Measurements from ENCODE around the gene ZNF236.

The ZNF236 gene

GRCh38 chr18:76991021-76991688, 168.8 kb downstream of the ZNF236 start:
- no peak for TF ChIP-seq CTCF (IDR thresholded peaks at IDR 0.05; ENCODE audit: low read length, missing control alignments)
- no peak overlapping the region for H3K4me3 ChIP-seq (replicated peaks; ENCODE audit: low read depth, low read length)
- no peak for DNase-seq (ENCODE audit: low read depth)

GRCh38 chr18:76992226-76993084, 170.1 kb downstream of the ZNF236 start:
- no peak overlapping the region for H3K4me3 ChIP-seq (replicated peaks; ENCODE audit: low read depth, low read length)
- no peak for TF ChIP-seq CTCF (IDR thresholded peaks at IDR 0.05; ENCODE audit: low read length, missing control alignments)
- DNase-seq (ENCODE audit: low read depth), result no peak

GRCh38 chr18:76993085-76993382, 170.7 kb downstream of the ZNF236 start:
- H3K4me3 ChIP-seq (replicated peaks; ENCODE audit: low read depth, low read length), result no peak overlapping the region
- no peak for DNase-seq (ENCODE audit: low read depth)
- TF ChIP-seq CTCF (IDR thresholded peaks at IDR 0.05; ENCODE audit: low read length, missing control alignments), result no peak

GRCh38 chr18:76993573-76993972, 171.2 kb downstream of the ZNF236 start:
- no peak for DNase-seq (ENCODE audit: low read depth)
- TF ChIP-seq CTCF (IDR thresholded peaks at IDR 0.05; ENCODE audit: low read length, missing control alignments), result no peak
- H3K4me3 ChIP-seq (replicated peaks; ENCODE audit: low read depth, low read length), result no peak overlapping the region

GRCh38 chr18:76994086-76994654, 171.8 kb downstream of the ZNF236 start:
- DNase-seq (ENCODE audit: low read depth), result no peak
- no peak for TF ChIP-seq CTCF (IDR thresholded peaks at IDR 0.05; ENCODE audit: low read length, missing control alignments)
- H3K4me3 ChIP-seq (replicated peaks; ENCODE audit: low read depth, low read length), result no peak overlapping the region

- DNase-seq (ENCODE audit: low read depth), result no peak
- no peak overlapping the region for H3K4me3 ChIP-seq (replicated peaks; ENCODE audit: low read depth, low read length)
- no peak for TF ChIP-seq CTCF (IDR thresholded peaks at IDR 0.05; ENCODE audit: low read length, missing control alignments)
Observed at GRCh38 chr18:76995896-76996295, 173.5 kb downstream of the ZNF236 start.

Data from fibroblast of pulmonary artery (primary cell).